MM.1S (cell line): ENCODE measurements around the gene MAPK10.

Source experiments
- DNase-seq: peaks from one replicate; pipeline ENCODE4 v3.0.0-alpha.2; 2015
- H2AFZ ChIP-seq: fragments of 300-600 bp; sonication (generic); 2 replicates; pipeline ENCODE4 v1.6.0; 2016; ENCODE audit warnings: antibody characterized with exemption, low read length
- H3F3A ChIP-seq: fragments of 300-600 bp; sonication (generic); 2 replicates; pipeline ENCODE4 v1.6.1; 2016; ENCODE audit warnings: mild to moderate bottlenecking, antibody characterized with exemption, low read length, moderate library complexity, mixed read lengths; ENCODE audit not compliant: insufficient read depth
- H3K27ac ChIP-seq: fragments of 300-600 bp; sonication (generic); 2 replicates; pipeline ENCODE4 v1.5.1; 2016; ENCODE audit warnings: mild to moderate bottlenecking, low read length
- H3K27me3 ChIP-seq: fragments of 300-600 bp; sonication (generic); replicated peaks from 2 replicates; pipeline ENCODE4 v1.6.0; 2016; ENCODE audit warnings: low read length; ENCODE audit not compliant: insufficient read depth
- H3K36me3 ChIP-seq: fragments of 300-600 bp; sonication (generic); replicated peaks from 2 replicates; pipeline ENCODE4 v1.6.1; 2016; ENCODE audit warnings: mild to moderate bottlenecking, low read length, mixed read lengths; ENCODE audit not compliant: insufficient read depth
- H3K4me1 ChIP-seq: fragments of 300-600 bp; sonication (generic); 2 replicates; pipeline ENCODE4 v1.6.1; 2016; ENCODE audit warnings: low read length, mixed read lengths
- H3K4me2 ChIP-seq: fragments of 300-600 bp; sonication (generic); 2 replicates; pipeline ENCODE4 v1.6.0; 2016; ENCODE audit warnings: low read depth, low read length
- H3K4me3 ChIP-seq: fragments of 300-600 bp; sonication (generic); 2 replicates; pipeline ENCODE4 v1.5.1; 2016; ENCODE audit warnings: low read length, mixed read lengths
- H3K79me2 ChIP-seq: fragments of 300-600 bp; sonication (generic); 2 replicates; pipeline ENCODE4 v1.6.1; 2016; ENCODE audit warnings: mixed run types, low read length, mixed read lengths
- H3K9ac ChIP-seq: fragments of 300-600 bp; sonication (generic); 2 replicates; pipeline ENCODE4 v1.6.1; 2016; ENCODE audit warnings: low read length, mixed read lengths
- H3K9me2 ChIP-seq: fragments of 300-600 bp; sonication (generic); replicated peaks from 2 replicates; pipeline ENCODE4 v1.6.1; 2016; ENCODE audit warnings: mild to moderate bottlenecking, low read length, mixed read lengths; ENCODE audit not compliant: insufficient read depth
- H3K9me3 ChIP-seq: fragments of 300-600 bp; sonication (generic); replicated peaks from 2 replicates; pipeline ENCODE4 v1.6.1; 2016; ENCODE audit warnings: mild to moderate bottlenecking, low read length, mixed read lengths; ENCODE audit not compliant: insufficient read depth
- H4K20me1 ChIP-seq: fragments of 300-600 bp; sonication (generic); 2 replicates; pipeline ENCODE4 v1.6.1; 2016; ENCODE audit warnings: mild to moderate bottlenecking, low read length, moderate library complexity, mixed read lengths; ENCODE audit not compliant: insufficient read depth
- EZH2 ChIP-seq: fragments of 300-600 bp; sonication (generic); optimal IDR thresholded peaks from 2 replicates; pipeline ENCODE3; 2017; ENCODE audit warnings: low read depth, mild to moderate bottlenecking, antibody characterized with exemption, low read length, mixed read lengths
- EZH2phosphoT487 ChIP-seq: fragments of 300-600 bp; sonication (generic); IDR thresholded peaks from 2 replicates; pipeline ENCODE4 v1.6.1; 2018; ENCODE audit warnings: antibody characterized with exemption, low read length
- TF ChIP-seq, protein P1 (sequence below): fragments of 300-600 bp; sonication (generic); IDR thresholded peaks from 2 replicates; pipeline ENCODE4 v1.5.1; 2016; ENCODE audit warnings: antibody characterized with exemption, low read length, mixed read lengths

The MAPK10 gene

DNA sequence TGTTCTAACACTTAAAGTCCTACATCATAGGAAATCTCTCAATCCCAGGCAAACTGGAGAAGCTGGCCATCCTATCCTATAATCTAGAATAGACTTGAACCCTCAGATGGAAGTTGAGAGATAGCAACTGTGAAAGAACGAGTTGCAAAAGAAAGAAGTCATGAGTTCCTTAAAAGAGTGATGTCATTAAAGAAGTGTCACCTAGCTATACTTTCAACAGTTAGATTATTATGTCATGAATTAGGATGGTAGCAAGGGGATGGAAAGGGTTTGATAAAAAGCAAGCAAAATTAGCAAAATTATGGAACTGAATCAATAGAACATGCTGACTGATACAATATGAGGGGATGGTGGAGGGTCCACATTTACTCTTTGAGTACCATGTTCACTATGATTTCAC is 7.1 kb upstream of the MAPK10 start:
- no peak overlapping the region for H3K4me3 ChIP-seq
- H4K20me1 ChIP-seq, result no peaks in the 10 kb centered on the region
- no peaks in the 10 kb centered on the region for H3K79me2 ChIP-seq
- no peak for DNase-seq
- no peaks in the 10 kb centered on the region for H3K9me2 ChIP-seq
- no peaks in the 10 kb centered on the region for H3K27me3 ChIP-seq
- H3K4me1 ChIP-seq, result no peaks in the 10 kb centered on the region
- H2AFZ ChIP-seq, result no peak overlapping the region
- H3F3A ChIP-seq, result no peaks in the 10 kb centered on the region
- H3K9me3 ChIP-seq, result no peaks in the 10 kb centered on the region
- H3K27ac ChIP-seq, result no peak overlapping the region
- no peak overlapping the region for H3K4me2 ChIP-seq
- no peak for TF ChIP-seq EZH2phosphoT487
- TF ChIP-seq EZH2, result no peak
- TF ChIP-seq, protein P1, sequence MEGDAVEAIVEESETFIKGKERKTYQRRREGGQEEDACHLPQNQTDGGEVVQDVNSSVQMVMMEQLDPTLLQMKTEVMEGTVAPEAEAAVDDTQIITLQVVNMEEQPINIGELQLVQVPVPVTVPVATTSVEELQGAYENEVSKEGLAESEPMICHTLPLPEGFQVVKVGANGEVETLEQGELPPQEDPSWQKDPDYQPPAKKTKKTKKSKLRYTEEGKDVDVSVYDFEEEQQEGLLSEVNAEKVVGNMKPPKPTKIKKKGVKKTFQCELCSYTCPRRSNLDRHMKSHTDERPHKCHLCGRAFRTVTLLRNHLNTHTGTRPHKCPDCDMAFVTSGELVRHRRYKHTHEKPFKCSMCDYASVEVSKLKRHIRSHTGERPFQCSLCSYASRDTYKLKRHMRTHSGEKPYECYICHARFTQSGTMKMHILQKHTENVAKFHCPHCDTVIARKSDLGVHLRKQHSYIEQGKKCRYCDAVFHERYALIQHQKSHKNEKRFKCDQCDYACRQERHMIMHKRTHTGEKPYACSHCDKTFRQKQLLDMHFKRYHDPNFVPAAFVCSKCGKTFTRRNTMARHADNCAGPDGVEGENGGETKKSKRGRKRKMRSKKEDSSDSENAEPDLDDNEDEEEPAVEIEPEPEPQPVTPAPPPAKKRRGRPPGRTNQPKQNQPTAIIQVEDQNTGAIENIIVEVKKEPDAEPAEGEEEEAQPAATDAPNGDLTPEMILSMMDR, result no peak
- no peak overlapping the region for H3K9ac ChIP-seq
- H3K36me3 ChIP-seq, result no peaks in the 10 kb centered on the region

DNA sequence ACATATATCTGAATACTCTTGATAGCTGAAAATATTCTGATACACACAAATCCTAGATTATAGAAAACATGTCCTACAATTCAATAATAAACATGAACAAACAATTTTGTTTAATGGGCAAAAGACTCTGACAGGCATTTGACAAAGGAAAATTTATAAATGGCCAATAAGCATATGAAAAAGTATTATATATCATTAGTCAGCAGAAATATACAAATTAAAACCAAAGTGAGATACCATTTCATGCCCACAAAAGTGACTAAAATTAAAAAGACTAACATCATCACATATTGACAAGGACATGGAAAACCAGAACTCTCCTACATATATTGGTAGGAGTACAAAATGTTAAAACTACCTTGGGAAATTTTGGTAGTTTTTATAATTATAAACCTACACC is 2.7 kb upstream of the MAPK10 start:
- DNase-seq, result no peak
- TF ChIP-seq, protein P1, result no peak
- TF ChIP-seq EZH2phosphoT487, result no peak
- no peak for TF ChIP-seq EZH2
- Histone ChIP-seq H3K79me2 (no peaks in the 10 kb centered on the region), H3K27me3 (no peaks in the 10 kb centered on the region), H3K4me3 (no peak overlapping the region), H3K27ac (no peak overlapping the region), H4K20me1 (no peaks in the 10 kb centered on the region), H3K4me2 (no peak overlapping the region), H3K4me1 (peaks cover 8% of the 10 kb centered on the region), H3K36me3 (no peaks in the 10 kb centered on the region), H2AFZ (no peak overlapping the region), H3K9ac (no peak overlapping the region), H3K9me2 (no peaks in the 10 kb centered on the region), H3K9me3 (no peaks in the 10 kb centered on the region), H3F3A (peaks cover 9% of the 10 kb centered on the region; the same call in 1 of the 2 replicates)

DNA sequence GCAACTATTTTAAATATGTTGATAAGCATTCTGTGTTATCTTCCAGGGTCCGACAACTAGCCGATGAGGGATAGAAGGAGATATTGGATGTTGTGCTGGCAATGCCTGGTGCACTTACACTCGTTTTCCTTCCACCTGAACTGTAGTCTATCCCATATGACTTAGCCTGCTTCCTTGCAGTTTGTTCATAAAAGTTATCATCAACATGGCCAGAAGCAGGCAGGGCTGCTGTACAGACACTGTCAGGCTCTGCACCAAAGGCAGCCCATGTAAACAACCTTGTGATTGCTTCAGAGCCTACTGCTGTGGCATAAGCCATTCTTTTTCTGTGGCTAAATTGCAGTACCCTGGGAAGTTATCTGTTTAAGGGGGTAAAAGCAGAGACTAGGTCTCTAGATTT is 1.6 kb downstream of the MAPK10 start:
- Histone ChIP-seq H3K9me3 (no peaks in the 10 kb centered on the region), H3K79me2 (no peaks in the 10 kb centered on the region), H3K9me2 (no peaks in the 10 kb centered on the region), H3K4me2 (no peak overlapping the region), H3K4me1 (peaks cover 8% of the 10 kb centered on the region), H4K20me1 (no peaks in the 10 kb centered on the region), H3K36me3 (no peaks in the 10 kb centered on the region), H2AFZ (no peak overlapping the region), H3F3A (peaks cover 9% of the 10 kb centered on the region; the same call in 1 of the 2 replicates), H3K9ac (no peak overlapping the region), H3K4me3 (no peak overlapping the region), H3K27me3 (no peaks in the 10 kb centered on the region), H3K27ac (no peak overlapping the region)
- no peak for DNase-seq
- TF ChIP-seq, protein P1, result no peak
- TF ChIP-seq EZH2phosphoT487, result no peak
- no peak for TF ChIP-seq EZH2
